Activated B cell treated with CpG ODN at 0.5 μM for 24 hours (primary cell): ENCODE measurements around the gene IYD. TPM values are rescaled to one million over a fixed set of nuclear protein-coding genes. Genes with fewer than 3 reads are reported as not detected.

Experiments used
- ATAC-seq: fragments of 200-7000 bp; cut with Tn5 transposase; one replicate; pipeline ENCODE4 v1.10.0; 2021; ENCODE audit warnings: low read depth, mild to moderate bottlenecking, moderate library complexity
- CTCF ChIA-PET: fragments of 350-600 bp; sonication (Branson Sonifier 250); formaldehyde crosslinking; loops from one replicate; lab custom pipeline; 2021; ENCODE audit warnings: antibody characterized with exemption; lab: Charles Lee
- POLR2A ChIA-PET: fragments of 350-600 bp; sonication (Branson Sonifier 250); formaldehyde crosslinking; loops from one replicate; lab custom pipeline; 2021; ENCODE audit warnings: antibody characterized with exemption; lab: Charles Lee
- DNase-seq: peaks from one replicate; pipeline ENCODE4 v3.0.0; 2022
- H3K27ac Mint-ChIP-seq: one replicate; pipeline ENCODE4 v1.8.0; 2020; ENCODE audit warnings: mixed read lengths
- H3K27me3 Mint-ChIP-seq: one replicate; pipeline ENCODE4 v1.8.0; 2021; ENCODE audit warnings: mixed read lengths
- H3K36me3 Mint-ChIP-seq: one replicate; pipeline ENCODE4 v1.8.0; 2021; ENCODE audit warnings: low read depth, mixed read lengths
- H3K4me1 Mint-ChIP-seq: one replicate; pipeline ENCODE4 v1.8.0; 2021; ENCODE audit warnings: mixed read lengths
- H3K4me3 Mint-ChIP-seq: one replicate; pipeline ENCODE4 v1.8.0; 2020; ENCODE audit warnings: mild to moderate bottlenecking, mixed read lengths
- H3K9me3 Mint-ChIP-seq: one replicate; pipeline ENCODE4 v1.8.0; 2020; ENCODE audit warnings: mixed read lengths
- intact Hi-C: fragments of 100-400 bp; cut with micrococcal nuclease; formaldehyde crosslinking; loops from one replicate; pipeline ENCODE4 v1.15.1; 2024
- total RNA-seq: library from RNA; stranded (reverse); gene quantifications from 2 replicates; pipeline ENCODE4 v1.2.3, GENCODE V29; 2022
- TF ChIP-seq, protein P1 (sequence below): fragments of 200-600 bp; IDR thresholded peaks from one replicate; pipeline ENCODE4 v1.8.0; 2022; ENCODE audit warnings: antibody characterized with exemption, mild to moderate bottlenecking

The IYD gene
- total RNA-seq, 1 donor from 2014 or later, result not detected

DNA sequence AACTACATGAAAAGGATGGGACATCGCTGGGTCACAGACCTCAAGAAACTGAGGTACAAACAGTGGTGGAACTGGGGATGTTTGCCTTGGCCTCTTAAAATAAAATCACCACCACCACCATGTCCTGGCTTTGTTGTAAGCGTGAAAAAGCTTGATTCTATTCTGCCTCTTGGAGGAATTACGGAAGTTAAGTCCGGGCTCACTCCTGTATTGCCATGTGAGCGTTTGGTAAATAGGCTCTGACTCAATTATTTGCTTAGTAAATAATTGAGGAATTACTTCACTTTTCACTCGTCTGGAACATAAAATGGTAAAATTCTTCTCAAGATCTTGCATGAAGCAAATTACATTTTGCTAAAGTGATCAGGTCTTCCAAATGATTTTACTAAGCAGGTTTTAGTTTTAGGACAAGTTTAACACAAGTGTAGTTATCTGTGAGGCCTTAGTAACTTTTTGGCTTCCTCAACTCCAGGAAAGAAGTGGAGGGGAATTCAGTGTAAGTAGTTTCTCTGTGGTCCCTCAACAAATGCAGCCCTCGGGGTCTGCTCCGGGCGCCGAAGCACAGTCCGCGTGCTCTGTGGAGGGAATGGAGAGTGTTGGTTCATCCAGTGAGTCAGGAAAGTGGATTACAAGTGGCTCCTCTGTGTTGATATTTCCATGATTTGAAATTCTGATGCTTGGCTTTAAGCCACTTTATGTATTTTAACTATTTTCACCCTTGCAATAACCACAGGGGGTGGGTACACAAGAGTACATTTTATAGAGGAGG, 23.8 kb downstream of the IYD start:
- Mint-ChIP-seq H3K27ac (no peak overlapping the region), H3K27me3 (peaks cover 14% of the 10 kb centered on the region), H3K4me3 (no peak overlapping the region), H3K9me3 (no peaks in the 10 kb centered on the region), H3K4me1 (no peaks in the 10 kb centered on the region), H3K36me3 (no peaks in the 10 kb centered on the region)
- POLR2A ChIA-PET, result no interaction called here
- intact Hi-C loops, result no loop called here
- TF ChIP-seq, protein P1, sequence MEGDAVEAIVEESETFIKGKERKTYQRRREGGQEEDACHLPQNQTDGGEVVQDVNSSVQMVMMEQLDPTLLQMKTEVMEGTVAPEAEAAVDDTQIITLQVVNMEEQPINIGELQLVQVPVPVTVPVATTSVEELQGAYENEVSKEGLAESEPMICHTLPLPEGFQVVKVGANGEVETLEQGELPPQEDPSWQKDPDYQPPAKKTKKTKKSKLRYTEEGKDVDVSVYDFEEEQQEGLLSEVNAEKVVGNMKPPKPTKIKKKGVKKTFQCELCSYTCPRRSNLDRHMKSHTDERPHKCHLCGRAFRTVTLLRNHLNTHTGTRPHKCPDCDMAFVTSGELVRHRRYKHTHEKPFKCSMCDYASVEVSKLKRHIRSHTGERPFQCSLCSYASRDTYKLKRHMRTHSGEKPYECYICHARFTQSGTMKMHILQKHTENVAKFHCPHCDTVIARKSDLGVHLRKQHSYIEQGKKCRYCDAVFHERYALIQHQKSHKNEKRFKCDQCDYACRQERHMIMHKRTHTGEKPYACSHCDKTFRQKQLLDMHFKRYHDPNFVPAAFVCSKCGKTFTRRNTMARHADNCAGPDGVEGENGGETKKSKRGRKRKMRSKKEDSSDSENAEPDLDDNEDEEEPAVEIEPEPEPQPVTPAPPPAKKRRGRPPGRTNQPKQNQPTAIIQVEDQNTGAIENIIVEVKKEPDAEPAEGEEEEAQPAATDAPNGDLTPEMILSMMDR, result no peak
- CTCF ChIA-PET, result interaction anchor here (0.6 to 2.3 kb wide), 6 partner anchors 8 to 425 kb away, joined by 3 to 9 read pairs (median 3); no protein-coding TSS in a partner anchor
- DNase-seq, result no peak
- no peak for ATAC-seq

DNA sequence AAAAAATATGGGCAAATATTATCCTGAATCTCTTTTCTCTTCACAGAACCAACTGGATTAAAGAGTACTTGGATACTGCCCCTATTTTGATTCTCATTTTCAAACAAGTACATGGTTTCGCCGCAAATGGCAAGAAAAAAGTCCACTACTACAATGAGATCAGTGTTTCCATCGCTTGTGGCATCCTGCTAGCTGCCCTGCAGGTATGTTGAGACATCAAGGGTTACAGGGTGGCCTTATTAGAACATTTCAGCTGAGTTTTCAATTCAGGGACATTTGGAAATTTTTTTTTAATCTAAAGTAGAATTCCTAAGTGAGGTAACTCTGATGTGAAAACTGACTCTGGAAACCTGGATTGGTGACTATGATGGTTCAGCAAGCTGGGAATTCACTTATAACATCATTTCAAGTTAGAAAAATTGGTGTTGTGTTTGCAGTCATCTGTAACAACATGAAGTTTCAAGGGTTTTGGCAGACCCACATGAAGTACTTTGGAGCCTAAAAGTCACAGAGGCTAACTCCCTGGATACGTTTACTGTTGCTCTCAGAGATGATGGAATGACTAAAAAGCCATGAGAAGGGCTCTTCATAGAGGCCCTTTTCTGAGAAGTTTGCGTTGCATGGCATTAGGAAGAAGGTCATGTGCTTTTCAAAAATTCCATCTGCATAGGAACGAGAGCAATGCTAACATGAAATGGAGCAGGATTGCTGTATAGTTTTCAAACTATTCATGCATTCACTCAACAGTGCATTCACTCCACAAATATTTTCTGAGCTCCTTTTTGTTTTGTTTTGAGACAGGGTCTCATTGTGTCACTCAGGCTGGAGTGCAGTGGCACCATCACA, 25.5 kb downstream of the IYD start:
- Mint-ChIP-seq H3K4me3 (no peak overlapping the region), H3K27me3 (peaks cover 16% of the 10 kb centered on the region), H3K27ac (no peak overlapping the region), H3K9me3 (no peaks in the 10 kb centered on the region), H3K4me1 (no peaks in the 10 kb centered on the region), H3K36me3 (no peaks in the 10 kb centered on the region)
- ChIA-PET CTCF (interaction anchor here (0.7 to 4.7 kb wide), 13 partner anchors 10 to 424 kb away, joined by 3 to 72 read pairs (median 6); no protein-coding TSS in a partner anchor), POLR2A (no interaction called here)
- ATAC-seq (no peak), DNase-seq (no peak)
- TF ChIP-seq, protein P1, result no peak
- intact Hi-C loops, result no loop called here

DNA sequence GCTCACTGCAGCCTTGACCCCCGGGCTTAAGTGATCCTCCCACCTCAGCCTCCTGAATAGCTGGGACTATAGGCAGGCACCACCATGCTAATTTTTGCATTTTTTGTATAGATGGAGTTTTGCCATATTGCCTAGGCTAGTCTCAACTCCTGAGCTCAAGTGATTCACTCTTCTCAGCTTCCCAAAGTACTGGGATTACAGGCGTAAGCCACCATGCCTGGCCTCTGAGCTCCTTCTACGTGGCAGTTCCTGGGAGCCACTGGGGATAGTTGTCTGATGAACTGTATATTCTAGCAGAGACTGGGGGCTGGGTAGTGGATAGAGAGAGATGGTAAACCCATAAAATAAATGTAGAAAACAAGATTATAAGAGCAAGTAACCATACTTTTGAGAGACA, 26.1 kb downstream of the IYD start:
- H3K9me3 Mint-ChIP-seq, result no peaks in the 10 kb centered on the region
- CTCF ChIA-PET, result interaction anchor here (0.7 to 4.7 kb wide), 17 partner anchors 10 to 489 kb away, joined by 3 to 72 read pairs (median 6); no protein-coding TSS in a partner anchor
- ATAC-seq, result no peak
- H3K36me3 Mint-ChIP-seq, result no peaks in the 10 kb centered on the region
- no peaks in the 10 kb centered on the region for H3K4me1 Mint-ChIP-seq
- POLR2A ChIA-PET, result no interaction called here
- peaks cover 17% of the 10 kb centered on the region for H3K27me3 Mint-ChIP-seq
- TF ChIP-seq, protein P1, result no peak
- H3K4me3 Mint-ChIP-seq, result no peak overlapping the region
- intact Hi-C loops, result loop anchor here (1.0 to 5.0 kb wide), 3 partner anchors 253 to 461 kb away; partner anchors contain the start of gene PPP1R14C
- no peak for DNase-seq
- H3K27ac Mint-ChIP-seq, result no peak overlapping the region

DNA sequence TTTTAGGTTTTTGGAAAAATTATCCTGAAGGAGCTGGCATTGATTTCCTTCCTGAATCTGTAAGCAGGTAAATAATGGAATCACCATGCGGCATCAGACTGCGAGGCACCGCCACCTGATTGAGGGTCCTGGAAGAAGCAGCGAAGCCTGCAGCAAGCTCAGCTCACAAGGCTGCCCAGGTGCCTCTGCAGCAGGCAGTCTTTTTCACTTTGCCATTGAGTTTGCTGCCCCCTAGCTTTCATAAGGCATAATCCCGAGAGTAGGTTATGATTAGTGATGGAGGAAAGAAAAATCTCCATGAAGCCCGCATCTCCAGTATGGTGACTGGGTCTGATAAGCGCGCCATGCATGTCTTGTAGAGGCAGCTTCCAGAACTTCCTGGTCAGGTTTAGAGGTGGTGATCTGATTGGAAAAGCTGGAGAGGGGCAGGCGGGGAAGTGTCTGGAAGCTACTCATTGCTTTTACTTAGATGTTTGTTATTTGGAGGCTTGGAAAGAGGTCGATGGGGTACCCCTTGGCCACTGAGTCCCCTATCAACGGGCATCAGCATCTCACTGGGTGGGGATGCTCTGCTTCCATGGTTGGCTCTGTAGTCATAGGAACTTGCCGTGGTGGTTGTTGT, 26.7 kb downstream of the IYD start:
- ChIA-PET POLR2A (no interaction called here), CTCF (interaction anchor here (0.7 to 4.7 kb wide), 19 partner anchors 9 to 489 kb away, joined by 3 to 72 read pairs (median 5); no protein-coding TSS in a partner anchor)
- TF ChIP-seq, protein P1, result no peak
- intact Hi-C loops, result loop anchor here (1.0 to 5.0 kb wide), 3 partner anchors 253 to 461 kb away; partner anchors contain the start of gene PPP1R14C
- Mint-ChIP-seq H3K9me3 (no peaks in the 10 kb centered on the region), H3K4me1 (no peaks in the 10 kb centered on the region), H3K27ac (no peak overlapping the region), H3K36me3 (no peaks in the 10 kb centered on the region), H3K4me3 (no peak overlapping the region), H3K27me3 (peaks cover 17% of the 10 kb centered on the region)
- ATAC-seq (peak; percentile 79), DNase-seq (no peak)
